NCI-H1694 treated with DMSO at 0.1 percent for 48 hours (cell line): ENCODE results near the gene BIRC3.
"Not testable (repeated sequence)": the region's sequence is repeated elsewhere in the genome, so short reads cannot be mapped to it uniquely, and the experiment has no call there.

Source experiments
- DNase-seq: peaks from one replicate; lab custom pipeline; 2025; lab: John Stamatoyannopoulos, UW

Gene BIRC3

GRCh38 chr11:102325088-102325487 is 7.8 kb downstream of the BIRC3 start:
- no peak for DNase-seq

GRCh38 chr11:102328748-102329147 is 11.5 kb downstream of the BIRC3 start:
- no peak for DNase-seq

GRCh38 chr11:102330231-102330630 is 12.9 kb downstream of the BIRC3 start:
- no peak for DNase-seq

- DNase-seq, result no peak
Measured at GRCh38 chr11:102331341-102331740, 14.1 kb downstream of the BIRC3 start.

GRCh38 chr11:102332611-102332994 is 15.3 kb downstream of the BIRC3 start:
- DNase-seq, result no peak

GRCh38 chr11:102338479-102339010 is 21.3 kb downstream of the BIRC3 start:
- DNase-seq, result no peak

- DNase-seq, result not testable (repeated sequence)
Measured at GRCh38 chr11:102341311-102341710, 24.0 kb downstream of the BIRC3 start.

- peak; percentile 9 for DNase-seq
Measured at GRCh38 chr11:102341844-102342318, 24.6 kb downstream of the BIRC3 start.

- DNase-seq, result no peak
Measured at GRCh38 chr11:102343809-102344208, 26.5 kb downstream of the BIRC3 start.

GRCh38 chr11:102345904-102346303 is 28.6 kb downstream of the BIRC3 start:
- no peak for DNase-seq

GRCh38 chr11:102346456-102346747 is 29.1 kb downstream of the BIRC3 start:
- DNase-seq, result no peak

- peak; percentile 24 for DNase-seq
Measured at GRCh38 chr11:102346748-102347461, 29.6 kb downstream of the BIRC3 start, which contains the start of gene BIRC2. TSS of gene BIRC2 (plus strand) at chr11:102347214. CDS start at chr11:102349855, 2,641 bp downstream.

GRCh38 chr11:102347462-102348370 is 30.4 kb downstream of the BIRC3 start:
- DNase-seq, result no peak

- no peak for DNase-seq
Measured at GRCh38 chr11:102357116-102357515, 39.8 kb downstream of the BIRC3 start.

GRCh38 chr11:102359372-102359771 is 42.1 kb downstream of the BIRC3 start:
- no peak for DNase-seq

- DNase-seq, result no peak
Measured at GRCh38 chr11:102360681-102361080, 43.4 kb downstream of the BIRC3 start.

GRCh38 chr11:102361086-102362031 is 44.1 kb downstream of the BIRC3 start:
- no peak for DNase-seq

- no peak for DNase-seq
Measured at GRCh38 chr11:102364991-102365390, 47.7 kb downstream of the BIRC3 start.

GRCh38 chr11:102367364-102367763 is 50.1 kb downstream of the BIRC3 start:
- no peak for DNase-seq

- DNase-seq, result no peak
Measured at GRCh38 chr11:102368472-102368871, 51.2 kb downstream of the BIRC3 start.

GRCh38 chr11:102374633-102375424 is 57.5 kb downstream of the BIRC3 start:
- DNase-seq, result not testable (repeated sequence)
